SU-DHL-6 (cell line): ENCODE data around the gene HTR3C.

Experiments used
- H2AFZ ChIP-seq: fragments of 200-600 bp; sonication (generic); 2 replicates; pipeline ENCODE4 v1.6.1; 2014; ENCODE audit warnings: low read depth, mild to moderate bottlenecking, moderate library complexity, mixed read lengths, antibody characterized with exemption, low read length; ENCODE audit not compliant: severe bottlenecking
- H3F3A ChIP-seq: fragments of 200-600 bp; shearing (Covaris generic); 2 replicates; pipeline ENCODE4 v1.6.0; 2016; ENCODE audit warnings: antibody characterized with exemption, mild to moderate bottlenecking; ENCODE audit not compliant: insufficient read depth
- H3K27ac ChIP-seq: fragments of 200-600 bp; sonication (generic); 2 replicates; pipeline ENCODE4 v1.5.1; 2016; ENCODE audit warnings: low read depth, mild to moderate bottlenecking, low read length, moderate library complexity, mixed read lengths
- H3K27me3 ChIP-seq: fragments of 200-600 bp; sonication (generic), shearing (Covaris generic); 2 replicates; pipeline ENCODE4 v1.6.0; 2014; ENCODE audit warnings: mild to moderate bottlenecking, low read length
- H3K36me3 ChIP-seq: fragments of 200-600 bp; sonication (generic); 2 replicates; pipeline ENCODE4 v1.6.1; 2014; ENCODE audit warnings: mild to moderate bottlenecking, low read length, mixed read lengths
- H3K4me2 ChIP-seq: fragments of 300-600, 200-600 bp; shearing (Covaris generic), sonication (generic); 2 replicates; pipeline ENCODE4 v1.6.0; 2014; ENCODE audit warnings: low read length, low read depth, mild to moderate bottlenecking; ENCODE audit not compliant: poor library complexity, severe bottlenecking
- H3K4me3 ChIP-seq: fragments of 200-600 bp; sonication (generic); 2 replicates; pipeline ENCODE4 v1.5.1; 2014; ENCODE audit warnings: antibody characterized with exemption, low read length, mild to moderate bottlenecking, mixed read lengths; ENCODE audit not compliant: insufficient read depth, poor library complexity, severe bottlenecking
- H3K79me2 ChIP-seq: fragments of 200-600 bp; sonication (generic); 2 replicates; pipeline ENCODE4 v1.6.1; 2014; ENCODE audit warnings: mild to moderate bottlenecking, low read length, moderate library complexity; ENCODE audit not compliant: insufficient read depth
- H3K9ac ChIP-seq: fragments of 200-600 bp; sonication (generic); 2 replicates; pipeline ENCODE4 v1.7.0; 2014; ENCODE audit warnings: mild to moderate bottlenecking, low read length
- H3K9me2 ChIP-seq: fragments of 200-600 bp; sonication (generic); replicated peaks from 2 replicates; pipeline ENCODE4 v1.6.1; 2014; ENCODE audit warnings: low read length; ENCODE audit not compliant: insufficient read depth
- H3K9me3 ChIP-seq: fragments of 200-600 bp; sonication (generic); 2 replicates; pipeline ENCODE4 v1.6.1; 2014; ENCODE audit warnings: low read length, mixed read lengths; ENCODE audit not compliant: insufficient read depth
- H4K20me1 ChIP-seq: fragments of 200-600 bp; sonication (generic); 2 replicates; pipeline ENCODE4 v1.6.1; 2014; ENCODE audit warnings: low read depth, mild to moderate bottlenecking, antibody characterized with exemption, low read length, moderate library complexity, mixed read lengths
- CTCF ChIP-seq: fragments of 200-600 bp; sonication (generic); IDR thresholded peaks from one replicate; pipeline ENCODE4 v1.5.1; 2017; ENCODE audit warnings: antibody characterized with exemption, mild to moderate bottlenecking, low read length, moderate library complexity; ENCODE audit not compliant: insufficient read depth, poor library complexity, severe bottlenecking
- EZH2phosphoT487 ChIP-seq: fragments of 200-600 bp; sonication (generic), shearing (Covaris generic); conservative IDR thresholded peaks from 2 replicates; pipeline ENCODE4 v1.6.1; 2018; ENCODE audit warnings: mild to moderate bottlenecking, antibody characterized with exemption, low read length, moderate library complexity, mixed read lengths

Gene HTR3C

DNA sequence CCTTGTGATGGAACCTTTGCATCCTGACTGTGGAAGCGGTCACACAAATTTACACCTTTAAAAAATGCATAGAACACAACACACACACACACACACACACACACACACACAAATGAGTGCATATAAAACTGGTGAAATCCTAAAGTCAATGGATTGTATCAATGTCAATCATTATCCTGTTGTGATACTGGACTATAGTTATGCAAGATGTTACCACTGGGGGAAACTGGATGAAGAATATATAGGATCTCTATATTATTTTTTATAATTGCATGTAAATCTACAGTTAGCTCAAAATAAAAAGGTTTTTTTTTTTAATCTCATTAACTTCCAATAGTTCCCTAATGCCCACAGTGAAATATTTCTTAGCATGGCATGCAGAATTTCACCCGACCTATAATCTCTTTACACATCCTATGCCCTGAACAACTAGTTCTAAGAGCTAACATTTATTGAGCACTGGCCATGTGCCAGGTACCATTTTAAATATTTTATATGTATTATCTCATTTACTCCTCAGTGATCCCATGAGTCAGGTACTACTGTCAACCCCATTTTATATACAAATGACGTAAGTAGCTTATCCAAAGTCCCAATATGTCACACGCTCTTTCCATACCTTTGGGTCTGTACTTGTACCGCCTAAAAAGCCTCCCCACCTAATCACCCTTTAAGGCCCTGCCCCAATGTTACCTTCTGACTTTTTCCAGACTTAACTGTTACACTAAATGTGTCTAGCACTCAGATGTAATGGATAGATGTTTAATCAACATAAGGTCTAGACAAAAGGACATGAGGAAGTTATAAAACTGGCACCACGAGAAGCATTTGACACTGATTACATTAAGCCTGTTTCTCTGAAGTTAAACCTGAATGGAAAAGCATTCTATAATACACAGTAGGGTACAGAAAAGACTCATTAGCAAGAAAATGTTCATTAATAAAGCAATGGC, 40.6 kb upstream of the HTR3C start:
- H3K9me2 ChIP-seq: no peaks in the 10 kb centered on the region
- H3F3A ChIP-seq: peaks cover 29% of the 10 kb centered on the region
- H3K27ac ChIP-seq: no peak overlapping the region
- H3K9ac ChIP-seq: no peak overlapping the region
- H3K9me3 ChIP-seq: no peaks in the 10 kb centered on the region
- H2AFZ ChIP-seq: no peak overlapping the region
- H4K20me1 ChIP-seq: no peaks in the 10 kb centered on the region
- 0 out of 2 replicates have a peak, but pooled peaks cover 4% of the 10 kb centered on the region for H3K36me3 ChIP-seq
- TF ChIP-seq CTCF (no peak), EZH2phosphoT487 (no peak)
- H3K79me2 ChIP-seq: no peaks in the 10 kb centered on the region
- no peaks in the 10 kb centered on the region for H3K27me3 ChIP-seq
- H3K4me2 ChIP-seq: no peak overlapping the region
- no peak overlapping the region for H3K4me3 ChIP-seq

DNA sequence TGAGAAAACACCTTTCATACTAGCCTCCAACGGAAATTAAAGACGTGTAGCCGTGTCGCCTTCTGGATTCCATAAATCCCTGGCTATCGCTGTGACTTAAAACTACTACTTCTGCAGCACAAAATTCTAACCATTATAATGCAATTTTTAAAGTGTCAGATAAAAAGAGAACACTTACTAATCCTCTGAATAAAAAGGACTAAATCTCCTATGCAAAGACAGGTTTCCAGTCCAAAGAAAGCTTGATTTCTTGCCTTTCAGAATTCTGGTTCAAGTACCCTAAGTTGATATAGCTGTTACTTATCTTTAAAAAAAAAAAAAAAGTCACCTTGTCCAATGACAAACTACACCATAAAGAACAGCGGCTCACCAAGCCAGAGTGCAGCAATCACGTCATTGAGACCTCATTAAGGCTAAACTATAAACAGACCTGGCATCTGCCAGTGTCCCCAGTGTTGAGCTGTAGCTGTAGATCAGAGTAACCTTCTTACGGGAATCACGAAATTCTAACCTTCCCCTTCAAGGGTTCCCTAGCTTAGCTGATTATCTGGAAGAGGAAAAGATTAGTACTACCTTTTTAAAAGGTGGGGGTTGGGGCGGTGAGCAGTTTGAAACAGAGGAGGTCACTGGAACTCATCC, 37.3 kb upstream of the HTR3C start:
- Histone ChIP-seq H3K27ac (no peak overlapping the region), H3K4me3 (no peak overlapping the region), H3K9me3 (no peaks in the 10 kb centered on the region), H3K36me3 (0 out of 2 replicates have a peak, but pooled peaks cover 4% of the 10 kb centered on the region), H3K9ac (no peak overlapping the region), H3K79me2 (no peaks in the 10 kb centered on the region), H3K27me3 (no peaks in the 10 kb centered on the region), H4K20me1 (no peaks in the 10 kb centered on the region), H3F3A (0 out of 2 replicates have a peak, but pooled peaks cover 8% of the 10 kb centered on the region), H2AFZ (no peak overlapping the region), H3K9me2 (no peaks in the 10 kb centered on the region), H3K4me2 (peak overlapping the region; percentile 77)
- TF ChIP-seq EZH2phosphoT487 (no peak), CTCF (no peak)

GRCh38 chr3:184016169-184016570, 36.7 kb upstream of the HTR3C start:
- no peaks in the 10 kb centered on the region for H3K9me2 ChIP-seq
- peak overlapping the region; percentile 77 for H3K4me2 ChIP-seq
- no peak for TF ChIP-seq CTCF
- no peak for TF ChIP-seq EZH2phosphoT487
- no peak overlapping the region for H3K9ac ChIP-seq
- H2AFZ ChIP-seq: no peak overlapping the region
- no peak overlapping the region for H3K27ac ChIP-seq
- no peaks in the 10 kb centered on the region for H3K27me3 ChIP-seq
- H3K4me3 ChIP-seq: no peak overlapping the region
- H3K36me3 ChIP-seq: 0 out of 2 replicates have a peak, but pooled peaks cover 4% of the 10 kb centered on the region
- H4K20me1 ChIP-seq: no peaks in the 10 kb centered on the region
- no peaks in the 10 kb centered on the region for H3K79me2 ChIP-seq
- no peaks in the 10 kb centered on the region for H3K9me3 ChIP-seq
- H3F3A ChIP-seq: 0 out of 2 replicates have a peak, but pooled peaks cover 8% of the 10 kb centered on the region
